ENCODE results near the gene FAM174C.

DNA sequence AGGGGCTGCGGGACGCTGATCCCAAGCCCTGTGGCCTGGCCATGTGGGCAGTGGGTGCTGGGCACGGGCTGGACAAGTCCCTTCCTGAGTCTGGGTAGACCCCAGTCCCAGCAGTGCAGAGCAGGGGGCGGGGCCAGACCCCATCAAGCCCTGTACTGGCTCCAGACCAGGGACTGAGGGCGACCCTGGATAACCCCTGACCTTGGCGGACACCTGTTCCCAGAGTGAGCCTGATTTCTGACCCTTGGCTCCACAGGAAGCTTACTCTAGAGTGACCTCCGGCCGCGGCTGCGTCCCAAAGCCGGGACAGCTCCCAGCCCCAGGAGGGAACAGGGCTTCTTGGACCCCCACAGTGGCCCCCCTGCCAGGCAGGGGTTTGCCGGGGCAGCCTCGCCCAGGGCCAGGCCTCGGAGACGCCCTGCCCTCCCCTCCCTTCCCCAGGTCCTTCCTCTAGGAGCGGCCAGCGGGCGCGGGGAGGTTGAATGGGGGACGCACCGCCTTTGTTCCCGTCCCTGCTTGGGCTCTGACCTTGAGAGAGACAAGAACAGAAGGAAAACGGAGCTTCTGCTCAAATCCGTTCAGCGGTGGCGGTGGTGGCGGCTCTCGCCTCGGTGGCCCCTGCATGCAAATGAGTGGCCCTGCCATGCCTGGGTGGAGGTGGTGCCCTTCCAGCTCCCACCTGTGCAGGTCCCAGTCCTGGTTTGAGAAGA lies 8.0 kb downstream of the FAM174C start:
- TF ChIP-seq, protein P1, sequence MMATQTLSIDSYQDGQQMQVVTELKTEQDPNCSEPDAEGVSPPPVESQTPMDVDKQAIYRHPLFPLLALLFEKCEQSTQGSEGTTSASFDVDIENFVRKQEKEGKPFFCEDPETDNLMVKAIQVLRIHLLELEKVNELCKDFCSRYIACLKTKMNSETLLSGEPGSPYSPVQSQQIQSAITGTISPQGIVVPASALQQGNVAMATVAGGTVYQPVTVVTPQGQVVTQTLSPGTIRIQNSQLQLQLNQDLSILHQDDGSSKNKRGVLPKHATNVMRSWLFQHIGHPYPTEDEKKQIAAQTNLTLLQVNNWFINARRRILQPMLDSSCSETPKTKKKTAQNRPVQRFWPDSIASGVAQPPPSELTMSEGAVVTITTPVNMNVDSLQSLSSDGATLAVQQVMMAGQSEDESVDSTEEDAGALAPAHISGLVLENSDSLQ (IDR thresholded peaks at IDR 0.05), result no peak
- no peak for TF ChIP-seq TAF1 (IDR thresholded peaks at IDR 0.05; ENCODE audit: borderline replicate concordance, low read depth, low read length)
- TF ChIP-seq POLR2AphosphoS2 (IDR thresholded peaks at IDR 0.05; ENCODE audit: low read depth, low read length), result no peak
- TF ChIP-seq, protein P2, sequence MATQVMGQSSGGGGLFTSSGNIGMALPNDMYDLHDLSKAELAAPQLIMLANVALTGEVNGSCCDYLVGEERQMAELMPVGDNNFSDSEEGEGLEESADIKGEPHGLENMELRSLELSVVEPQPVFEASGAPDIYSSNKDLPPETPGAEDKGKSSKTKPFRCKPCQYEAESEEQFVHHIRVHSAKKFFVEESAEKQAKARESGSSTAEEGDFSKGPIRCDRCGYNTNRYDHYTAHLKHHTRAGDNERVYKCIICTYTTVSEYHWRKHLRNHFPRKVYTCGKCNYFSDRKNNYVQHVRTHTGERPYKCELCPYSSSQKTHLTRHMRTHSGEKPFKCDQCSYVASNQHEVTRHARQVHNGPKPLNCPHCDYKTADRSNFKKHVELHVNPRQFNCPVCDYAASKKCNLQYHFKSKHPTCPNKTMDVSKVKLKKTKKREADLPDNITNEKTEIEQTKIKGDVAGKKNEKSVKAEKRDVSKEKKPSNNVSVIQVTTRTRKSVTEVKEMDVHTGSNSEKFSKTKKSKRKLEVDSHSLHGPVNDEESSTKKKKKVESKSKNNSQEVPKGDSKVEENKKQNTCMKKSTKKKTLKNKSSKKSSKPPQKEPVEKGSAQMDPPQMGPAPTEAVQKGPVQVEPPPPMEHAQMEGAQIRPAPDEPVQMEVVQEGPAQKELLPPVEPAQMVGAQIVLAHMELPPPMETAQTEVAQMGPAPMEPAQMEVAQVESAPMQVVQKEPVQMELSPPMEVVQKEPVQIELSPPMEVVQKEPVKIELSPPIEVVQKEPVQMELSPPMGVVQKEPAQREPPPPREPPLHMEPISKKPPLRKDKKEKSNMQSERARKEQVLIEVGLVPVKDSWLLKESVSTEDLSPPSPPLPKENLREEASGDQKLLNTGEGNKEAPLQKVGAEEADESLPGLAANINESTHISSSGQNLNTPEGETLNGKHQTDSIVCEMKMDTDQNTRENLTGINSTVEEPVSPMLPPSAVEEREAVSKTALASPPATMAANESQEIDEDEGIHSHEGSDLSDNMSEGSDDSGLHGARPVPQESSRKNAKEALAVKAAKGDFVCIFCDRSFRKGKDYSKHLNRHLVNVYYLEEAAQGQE (IDR thresholded peaks at IDR 0.05; ENCODE audit: low read depth, low read length), result no peak
- no peak for TF ChIP-seq TCF12 (IDR thresholded peaks at IDR 0.05; ENCODE audit: low read depth, low read length)

Data from GM12878 (cell line).